Chondrocyte (in vitro differentiated cells): ENCODE data around the gene MAGEA12. TPM values are rescaled to one million over a fixed set of nuclear protein-coding genes. Genes with fewer than 3 reads are reported as not detected.
A peak's percentile ranks its signal among the peaks of the same experiment; 100 is the strongest.
"Not testable (repeated sequence)": the region's sequence is repeated elsewhere in the genome, so short reads cannot be mapped to it uniquely, and the experiment has no call there.

ENCODE experiments used
- DNase-seq: peaks from one replicate; pipeline ENCODE4 v3.0.0; 2021; ENCODE audit warnings: mixed read lengths, low spot score
- H3K27ac Mint-ChIP-seq: one replicate; pipeline ENCODE4 v1.8.0; 2021; ENCODE audit warnings: mild to moderate bottlenecking, moderate library complexity, mixed read lengths; ENCODE audit not compliant: unreplicated experiment
- H3K27me3 Mint-ChIP-seq: 2 replicates; pipeline ENCODE4 v1.8.0; 2021; ENCODE audit warnings: low read depth, mixed read lengths
- H3K36me3 Mint-ChIP-seq: 2 replicates; pipeline ENCODE4 v1.8.0; 2021; ENCODE audit warnings: low read depth, mixed read lengths
- H3K4me1 Mint-ChIP-seq: 2 replicates; pipeline ENCODE4 v1.8.0; 2021; ENCODE audit warnings: low read depth, mild to moderate bottlenecking, mixed read lengths
- H3K4me3 Mint-ChIP-seq: one replicate; pipeline ENCODE4 v1.8.0; 2021; ENCODE audit warnings: mild to moderate bottlenecking, moderate library complexity, mixed read lengths; ENCODE audit not compliant: unreplicated experiment
- H3K9me3 Mint-ChIP-seq: 2 replicates; pipeline ENCODE4 v1.8.0; 2021; ENCODE audit warnings: low read depth, mixed read lengths
- CTCF ChIP-seq: fragments of 200-600 bp; sonication (generic); IDR thresholded peaks from 2 replicates; pipeline ENCODE4 v1.5.0; 2021; ENCODE audit warnings: antibody characterized with exemption, mild to moderate bottlenecking, moderate library complexity
- total RNA-seq: library from RNA; stranded (reverse); gene quantifications from 3 replicates; pipeline ENCODE4 v1.2.1, GENCODE V29; 2021

The MAGEA12 gene
- total RNA-seq, 1 donor from 2014 or later: not detected

- DNase-seq: no peak
These were observed 8.1 kb upstream of the MAGEA12 start for GRCh38 chrX:152725409-152725808.

GRCh38 chrX:152734143-152734858, 744 bp downstream of the MAGEA12 start:
- H3K4me3 Mint-ChIP-seq, H3K4me1 Mint-ChIP-seq, H3K27ac Mint-ChIP-seq, H3K36me3 Mint-ChIP-seq, H3K27me3 Mint-ChIP-seq: not testable (repeated sequence)
- DNase-seq: peak; percentile 44
- peaks cover 23% of the 10 kb centered on the region for H3K9me3 Mint-ChIP-seq

More at GRCh38 chrX:152725409-152725808, 8.1 kb upstream of the MAGEA12 start:
- H3K4me3 Mint-ChIP-seq: no peak overlapping the region
- H3K36me3 Mint-ChIP-seq: no peaks in the 10 kb centered on the region
- H3K4me1 Mint-ChIP-seq: no peaks in the 10 kb centered on the region
- peaks cover 32% of the 10 kb centered on the region for H3K9me3 Mint-ChIP-seq
- no peak overlapping the region for H3K27ac Mint-ChIP-seq
- no peak for TF ChIP-seq CTCF
- H3K27me3 Mint-ChIP-seq: no peaks in the 10 kb centered on the region

GRCh38 chrX:152735101-152735500, 1.5 kb downstream of the MAGEA12 start:
- Mint-ChIP-seq H3K36me3 (no peaks in the 10 kb centered on the region), H3K9me3 (peaks cover 23% of the 10 kb centered on the region), H3K4me1 (no peaks in the 10 kb centered on the region), H3K27ac (no peak overlapping the region), H3K27me3 (no peaks in the 10 kb centered on the region), H3K4me3 (no peak overlapping the region)
- peak; percentile 17 for DNase-seq
- TF ChIP-seq CTCF: no peak

- TF ChIP-seq CTCF: no peak
- Mint-ChIP-seq H3K27ac (no peak overlapping the region), H3K9me3 (peaks cover 27% of the 10 kb centered on the region), H3K4me1 (no peaks in the 10 kb centered on the region), H3K4me3 (no peak overlapping the region), H3K36me3 (no peaks in the 10 kb centered on the region), H3K27me3 (no peaks in the 10 kb centered on the region)
- DNase-seq: peak; percentile 77
These were observed 2.4 kb downstream of the MAGEA12 start for GRCh38 chrX:152735860-152736511.

- not testable (repeated sequence) for H3K4me3 Mint-ChIP-seq, H3K27ac Mint-ChIP-seq, H3K27me3 Mint-ChIP-seq, H3K36me3 Mint-ChIP-seq, H3K4me1 Mint-ChIP-seq
- DNase-seq: peak; percentile 40
- peaks cover 22% of the 10 kb centered on the region for H3K9me3 Mint-ChIP-seq
These were observed 3.0 kb downstream of the MAGEA12 start for GRCh38 chrX:152736528-152736927.

- TF ChIP-seq CTCF: no peak
- no peaks in the 10 kb centered on the region for H3K4me1 Mint-ChIP-seq
- no peak for DNase-seq
- H3K36me3 Mint-ChIP-seq: no peaks in the 10 kb centered on the region
- H3K4me3 Mint-ChIP-seq: no peak overlapping the region
- H3K27ac Mint-ChIP-seq: no peak overlapping the region
- peaks cover 2% of the 10 kb centered on the region for H3K27me3 Mint-ChIP-seq
- peaks cover 26% of the 10 kb centered on the region for H3K9me3 Mint-ChIP-seq
These were observed 5.0 kb downstream of the MAGEA12 start for GRCh38 chrX:152738560-152738959.

- not testable (repeated sequence) for DNase-seq, H3K4me3 Mint-ChIP-seq, H3K27me3 Mint-ChIP-seq, H3K9me3 Mint-ChIP-seq, H3K36me3 Mint-ChIP-seq, H3K27ac Mint-ChIP-seq, H3K4me1 Mint-ChIP-seq
These were observed 20.4 kb downstream of the MAGEA12 start, which contains the start of gene MAGEA2 for GRCh38 chrX:152753686-152754650. Gene MAGEA2 (minus strand): TSS chrX:152753842. CDS start chrX:152751363, 2,479 bp downstream.

- DNase-seq, H3K27ac Mint-ChIP-seq, H3K4me3 Mint-ChIP-seq, H3K36me3 Mint-ChIP-seq, H3K4me1 Mint-ChIP-seq, H3K27me3 Mint-ChIP-seq, H3K9me3 Mint-ChIP-seq: not testable (repeated sequence)
These were observed 21.3 kb downstream of the MAGEA12 start for GRCh38 chrX:152754871-152755270.
